Measurements from ENCODE around the gene CCM2.
"Not testable (repeated sequence)": the region's sequence is repeated elsewhere in the genome, so short reads cannot be mapped to it uniquely, and the experiment has no call there.

The CCM2 gene

DNA sequence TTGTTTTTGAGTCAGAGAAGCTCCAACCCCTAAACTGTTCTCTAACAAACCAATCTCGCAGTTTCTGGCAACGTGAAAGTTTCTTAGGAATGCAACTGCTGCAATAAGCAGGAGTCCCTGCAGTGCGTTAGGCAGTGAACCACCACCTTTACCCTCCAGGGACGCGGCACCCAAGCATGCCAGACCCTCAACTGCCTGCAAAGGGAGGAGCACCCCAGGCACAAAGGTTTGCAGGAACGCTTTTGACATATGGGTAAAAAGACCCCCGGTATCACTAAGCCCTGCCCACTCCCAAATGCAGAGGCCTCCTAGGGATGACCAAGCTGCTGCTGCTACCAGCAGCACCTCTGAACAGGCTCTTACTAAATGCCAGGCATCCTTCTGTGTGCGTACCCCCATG, 106.8 kb downstream of the CCM2 start:
- no peak for DNase-seq

GRCh38 chr7:45107356-45107755, 107.4 kb downstream of the CCM2 start:
- no peak for DNase-seq

DNA sequence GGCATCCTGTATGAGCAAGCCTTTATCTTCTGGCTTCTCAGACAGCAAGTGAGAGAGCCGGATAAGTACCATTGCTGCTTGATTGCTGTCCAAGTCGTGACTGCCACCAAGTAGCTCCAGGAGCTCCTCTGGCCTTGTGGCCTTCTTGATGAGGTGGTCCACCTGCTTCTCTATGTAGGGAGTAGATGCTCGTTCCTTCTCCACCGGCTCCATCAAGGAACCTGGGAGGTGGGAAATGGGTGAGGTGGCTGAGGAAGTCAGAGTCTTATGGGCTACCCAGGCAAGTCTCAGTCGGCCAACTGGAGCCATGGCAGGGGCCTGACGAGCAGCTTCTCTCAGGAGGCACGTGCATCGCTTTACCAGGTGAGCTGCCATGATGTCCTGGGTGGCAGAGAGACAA, 108.9 kb downstream of the CCM2 start:
- no peak for DNase-seq

DNA sequence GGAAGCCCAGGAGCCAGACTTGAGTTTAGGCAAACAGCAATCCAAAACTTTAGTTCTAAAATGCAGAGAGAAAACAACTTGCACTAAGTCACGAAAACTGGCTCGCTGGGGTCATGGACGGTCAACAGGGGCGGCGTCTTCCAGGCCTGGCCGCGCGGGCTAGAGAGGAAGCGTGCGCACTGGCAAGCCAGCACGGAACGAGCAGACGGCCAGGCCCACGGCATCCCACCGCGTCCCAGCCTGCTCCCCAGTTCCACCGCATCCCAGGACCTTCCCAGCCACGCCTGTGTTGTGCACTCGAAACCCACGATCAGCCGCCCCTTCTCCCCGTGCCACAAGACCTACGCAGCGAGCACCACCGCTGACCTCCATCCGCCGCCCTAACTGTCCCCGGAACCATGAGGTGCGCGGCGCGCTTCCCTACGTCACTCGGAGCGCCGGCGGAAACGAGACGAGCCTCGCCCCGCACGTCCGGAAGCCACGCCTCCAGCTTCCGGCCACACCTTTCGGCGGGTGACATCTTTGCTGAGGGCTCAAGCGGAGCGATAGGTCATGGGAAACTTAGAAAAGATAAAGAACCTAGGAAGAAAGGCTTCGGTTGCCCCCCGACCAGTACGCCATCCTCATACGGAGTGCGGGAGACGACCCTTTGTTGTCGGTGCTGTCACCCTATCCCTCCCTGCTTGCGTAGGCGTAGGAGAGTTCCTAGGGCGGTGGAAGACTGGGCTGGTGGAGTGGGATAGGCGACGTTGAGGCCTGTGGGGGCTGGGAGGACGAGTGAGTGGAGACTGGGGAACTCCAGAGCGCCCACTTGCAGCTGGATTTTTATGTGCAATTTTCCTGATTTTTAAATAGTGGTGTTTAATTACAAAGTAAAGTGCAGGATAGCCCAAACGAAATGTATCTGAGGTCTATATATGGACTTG, 111.6 kb downstream of the CCM2 start, which contains the start of gene TBRG4:
TSS of gene TBRG4 (minus strand) at position 400 of the 926 bp plus-strand sequence. CDS start 2,460 bp downstream, outside the sequence.
- peak; percentile 74 for DNase-seq

- no peak for DNase-seq
Measured at GRCh38 chr7:45112648-45113047, 112.6 kb downstream of the CCM2 start.

DNA sequence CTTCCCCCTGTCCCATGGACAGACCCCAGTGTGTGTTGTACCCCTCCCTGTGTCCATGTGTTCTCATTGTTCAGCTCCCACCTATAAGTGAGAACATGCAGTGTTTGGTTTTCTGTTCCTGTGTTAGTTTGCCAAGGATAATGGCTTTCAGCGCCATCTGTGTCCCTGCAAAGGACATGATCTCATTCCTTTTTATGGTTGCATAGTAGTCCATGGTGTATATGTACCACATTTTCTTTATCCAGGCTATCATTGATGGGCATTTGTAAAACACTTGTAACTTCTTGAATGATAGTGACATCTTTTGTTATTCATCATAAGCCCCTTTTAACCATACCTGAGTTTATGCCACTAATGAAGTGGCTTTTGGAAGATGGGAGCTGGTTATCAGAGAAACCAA, 114.3 kb downstream of the CCM2 start:
- not testable (repeated sequence) for DNase-seq

DNA sequence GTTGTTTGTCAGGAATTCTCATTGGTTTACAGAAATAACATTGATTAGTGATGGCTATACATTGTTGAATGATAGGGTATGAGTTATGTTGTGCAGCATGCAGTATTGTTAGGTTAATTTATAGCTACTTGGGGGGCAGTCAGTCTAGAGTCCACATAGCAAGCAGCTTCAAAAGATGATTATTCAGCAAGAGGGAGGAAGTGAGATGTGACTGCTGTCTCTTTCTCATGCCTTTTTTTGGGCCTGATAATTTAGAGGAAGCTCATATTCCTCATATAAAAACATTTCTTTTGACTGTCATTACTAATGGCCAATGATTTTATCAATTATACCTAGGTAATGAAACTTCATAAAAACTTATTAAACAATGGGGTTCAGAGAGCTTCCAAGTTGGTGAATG, 114.9 kb downstream of the CCM2 start:
- DNase-seq = no peak

DNA sequence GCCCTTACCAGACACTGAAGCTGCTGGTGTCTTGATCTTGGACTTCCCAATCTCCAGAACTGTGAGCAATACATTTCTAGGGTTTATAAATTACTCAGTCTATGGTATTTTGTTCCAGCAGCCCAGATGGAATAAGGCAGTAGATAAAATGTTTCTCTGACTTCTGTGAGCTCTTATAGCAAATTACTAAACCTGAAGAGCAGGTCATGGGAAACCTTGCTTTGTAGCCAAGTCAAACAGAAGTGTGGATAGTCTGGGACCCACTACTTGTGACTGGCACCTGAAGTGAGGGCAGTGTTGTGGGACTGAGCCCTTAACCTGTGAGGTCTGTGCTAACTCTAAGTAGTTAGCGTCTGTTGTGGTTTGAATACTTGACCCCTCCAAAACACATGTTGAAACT, 116.0 kb downstream of the CCM2 start:
- no peak for DNase-seq

GRCh38 chr7:45117582-45117981, 117.6 kb downstream of the CCM2 start:
- DNase-seq = no peak

DNA sequence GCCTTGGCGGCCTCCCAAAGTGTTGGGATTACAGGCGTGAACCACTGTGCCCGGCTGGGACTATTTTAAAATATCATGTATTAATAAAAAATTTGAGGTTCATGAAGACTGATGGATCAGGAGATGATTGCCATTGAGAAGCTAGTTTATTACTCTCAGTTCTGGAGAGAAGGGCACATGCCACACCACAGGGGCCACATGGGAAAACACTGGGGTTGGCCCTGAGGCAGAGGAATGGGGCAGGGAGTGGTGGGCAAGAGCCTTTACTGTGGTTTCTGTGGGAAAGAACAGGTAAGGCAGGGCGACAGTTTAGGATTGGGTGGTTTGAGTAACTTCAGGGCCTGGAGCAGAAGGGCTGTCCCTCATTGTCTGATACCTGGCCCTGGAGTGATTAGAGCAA, 118.3 kb downstream of the CCM2 start:
- no peak for DNase-seq

GRCh38 chr7:45118889-45119331, 118.9 kb downstream of the CCM2 start:
- no peak for DNase-seq

- no peak for DNase-seq
Measured at GRCh38 chr7:45119550-45119949, 119.5 kb downstream of the CCM2 start.

GRCh38 chr7:45122975-45123860, 123.2 kb downstream of the CCM2 start:
- no peak for DNase-seq

- no peak for DNase-seq
Measured at GRCh38 chr7:45123913-45124710, 124.1 kb downstream of the CCM2 start.

DNA sequence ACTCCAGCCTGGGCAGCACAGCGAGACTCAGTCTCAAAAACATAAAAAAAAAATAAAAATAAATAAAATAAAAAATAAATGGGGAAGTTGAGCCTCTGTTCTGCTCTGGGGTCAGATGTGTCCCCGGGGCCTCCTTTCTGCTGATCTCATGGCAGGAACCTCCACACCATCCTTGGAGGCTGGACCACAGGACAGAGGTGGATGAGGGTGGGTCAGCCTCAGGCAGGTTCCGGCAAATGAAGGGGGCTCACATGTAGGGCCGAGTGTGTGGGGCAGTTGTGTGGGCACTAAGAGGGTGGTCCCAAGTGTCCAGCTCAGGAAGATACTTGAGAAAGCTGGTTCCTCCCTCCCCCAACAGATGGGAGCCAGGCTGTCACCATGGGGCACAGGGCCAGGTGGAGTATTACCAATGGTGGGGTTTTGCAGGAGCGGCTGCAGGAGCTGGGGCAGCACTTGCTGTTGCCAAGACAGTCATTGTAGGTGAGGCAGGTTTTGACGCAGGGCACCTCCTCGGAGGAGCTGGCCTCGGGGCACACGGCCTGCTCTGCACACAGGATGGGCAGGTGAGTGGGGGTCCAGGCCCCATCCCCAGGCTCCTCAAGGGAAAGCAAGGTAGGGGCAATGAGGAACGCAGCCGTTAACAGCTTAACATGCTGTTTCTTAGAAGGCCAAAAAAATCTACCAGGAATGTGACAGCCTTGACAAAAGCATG, 125.3 kb downstream of the CCM2 start:
- no peak for DNase-seq

Data from SIG-M5 (cell line).